AG08395 (cell line): ENCODE results near the gene RBMS1.

Source experiments
- DNase-seq: peaks from one replicate; pipeline ENCODE4 v3.0.0; 2012; ENCODE audit warnings: mixed read lengths, low spot score

The RBMS1 gene

DNA sequence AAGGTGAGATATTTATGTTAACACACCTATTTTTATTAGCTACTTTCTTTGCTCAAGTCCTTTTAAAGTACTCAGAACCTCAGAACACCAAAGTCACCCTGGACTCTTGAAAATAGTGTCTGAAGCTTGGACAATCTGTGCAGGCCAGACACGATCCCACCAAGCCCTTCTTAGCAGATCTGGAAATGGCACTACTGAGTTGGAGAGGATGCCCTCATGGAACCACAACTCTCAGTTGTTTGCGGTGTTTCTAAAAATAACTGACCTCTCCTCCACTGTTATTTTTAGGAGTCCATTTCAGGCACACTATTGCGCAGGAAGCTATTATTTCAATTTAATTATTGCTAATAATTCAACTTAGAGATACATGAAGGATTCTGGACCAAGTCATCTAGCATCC lies 190.1 kb downstream of the RBMS1 start:
- no peak for DNase-seq

DNA sequence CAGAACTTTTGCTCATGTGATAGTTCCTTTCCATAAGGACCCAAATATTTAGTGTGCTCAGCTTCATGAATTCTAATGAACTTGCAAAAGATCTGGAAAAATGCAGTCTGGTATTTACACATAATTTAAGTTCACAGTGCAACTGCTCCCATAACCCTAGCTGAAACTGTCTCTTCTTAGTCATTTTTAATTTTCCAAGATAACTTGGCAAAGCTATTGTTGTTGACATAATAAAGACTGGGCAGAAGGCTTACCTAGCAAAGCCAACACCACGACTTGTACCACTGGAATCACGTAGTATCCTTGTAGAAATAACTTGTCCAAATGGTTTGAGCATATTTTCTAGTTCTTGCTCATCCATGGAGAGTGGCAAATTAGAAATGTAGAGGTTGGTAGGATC lies 190.5 kb downstream of the RBMS1 start:
- DNase-seq: no peak

DNA sequence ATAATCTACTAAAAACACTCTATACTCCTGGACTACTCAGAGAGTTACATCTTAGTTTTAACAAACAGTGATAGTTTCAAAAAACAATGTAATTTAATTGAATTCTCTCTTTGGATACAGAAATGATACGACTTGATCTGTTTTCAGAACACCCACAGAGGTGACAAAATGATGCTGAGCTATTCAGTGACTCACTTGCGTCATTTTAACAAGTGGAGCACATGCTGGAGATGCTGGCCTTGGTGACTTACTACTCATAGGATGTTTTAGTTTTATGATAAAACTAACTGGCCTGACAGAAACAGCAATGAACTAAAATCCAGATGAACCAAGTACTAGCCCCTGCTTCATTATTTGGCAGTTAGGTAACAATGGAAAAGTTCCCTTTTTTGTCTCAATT lies 192.2 kb downstream of the RBMS1 start:
- no peak for DNase-seq

DNA sequence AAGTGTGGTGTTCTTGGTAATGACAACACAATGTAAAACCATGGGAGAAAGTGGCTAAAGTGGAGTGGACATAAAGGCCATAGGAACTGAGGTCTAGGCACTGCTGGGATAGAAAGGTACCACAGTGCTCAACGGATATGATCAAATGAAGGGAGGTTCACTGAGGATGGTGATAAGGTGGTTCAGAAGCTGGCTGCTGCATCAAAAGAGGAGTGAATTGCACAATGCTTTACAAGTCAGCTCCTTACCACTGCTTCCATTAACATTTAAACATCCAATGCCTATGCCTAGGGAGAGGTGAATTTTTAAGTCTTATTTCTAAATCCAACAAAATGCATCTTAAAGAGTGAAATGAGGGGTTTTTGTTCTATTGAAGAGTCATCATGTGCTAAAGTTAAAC lies 193.4 kb downstream of the RBMS1 start:
- no peak for DNase-seq

DNA sequence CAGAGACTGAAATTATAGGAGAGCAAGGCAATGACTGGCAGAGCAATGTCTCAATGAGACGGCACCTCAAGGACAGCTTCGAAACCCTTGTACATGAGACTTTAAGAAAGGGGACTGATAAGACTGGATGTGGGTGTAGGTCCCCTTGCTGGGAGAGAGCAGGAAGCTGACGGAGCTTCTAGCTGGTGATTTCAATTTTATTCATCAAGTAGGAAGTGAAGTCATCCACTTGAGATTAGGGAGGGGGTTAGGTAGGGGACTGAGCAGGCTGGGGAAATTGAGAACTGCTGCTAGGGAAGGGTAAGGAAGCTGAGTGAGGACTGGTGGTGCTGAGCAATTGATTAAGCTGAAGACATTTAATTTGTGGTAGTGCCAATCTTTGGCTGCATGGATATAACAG lies 194.1 kb downstream of the RBMS1 start:
- DNase-seq: no peak

DNA sequence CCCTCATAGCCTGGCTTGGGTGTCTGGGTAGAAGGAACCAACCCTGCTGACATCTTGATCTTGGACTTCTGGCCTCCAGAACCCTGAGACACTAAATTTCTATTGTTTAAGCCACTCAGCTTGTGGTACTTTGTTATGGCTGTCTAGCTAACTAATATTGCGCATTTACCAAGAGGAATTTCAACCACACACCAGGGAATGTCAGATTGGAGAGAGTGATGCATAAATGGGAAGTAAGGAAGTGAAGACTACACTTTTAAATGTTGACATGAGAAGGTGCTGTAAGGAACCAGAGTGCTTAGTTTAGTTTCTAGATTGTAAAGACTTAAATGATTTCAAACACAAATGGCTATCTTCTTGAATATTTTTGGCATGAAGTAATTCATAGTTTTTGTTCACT lies 194.6 kb downstream of the RBMS1 start:
- no peak for DNase-seq

DNA sequence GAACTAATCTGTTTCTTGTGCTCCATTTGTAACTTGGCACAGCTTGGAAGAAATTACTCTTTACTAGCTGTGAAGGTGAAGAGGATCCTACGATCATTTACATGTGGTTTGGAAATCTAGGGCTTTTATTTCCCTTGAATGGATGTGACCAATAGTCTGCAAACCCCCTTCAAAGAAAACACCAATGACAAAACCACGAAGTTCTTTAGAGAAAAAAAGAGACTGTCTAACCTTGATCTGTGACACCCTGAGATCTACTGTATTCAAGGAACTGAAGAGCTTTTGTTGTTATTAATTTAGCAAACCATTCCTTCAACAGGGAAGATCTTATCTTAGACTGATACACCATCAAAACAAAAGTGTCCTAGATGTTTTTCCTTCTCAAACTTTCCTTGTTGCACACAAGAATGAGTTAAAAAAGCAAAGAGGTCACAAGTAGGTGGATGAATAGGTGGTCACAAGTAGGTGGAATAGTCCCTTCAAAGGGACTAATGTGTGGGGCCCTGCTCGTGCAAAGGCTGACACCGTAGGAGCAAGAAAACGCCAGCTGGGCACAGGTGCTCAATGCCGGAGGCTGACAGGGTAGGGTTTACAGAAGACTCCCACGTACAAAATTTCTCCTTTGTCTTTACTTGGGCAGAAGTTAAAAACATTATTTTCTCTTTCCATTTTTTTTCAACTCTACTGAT lies 197.9 kb downstream of the RBMS1 start:
- DNase-seq: no peak

DNA sequence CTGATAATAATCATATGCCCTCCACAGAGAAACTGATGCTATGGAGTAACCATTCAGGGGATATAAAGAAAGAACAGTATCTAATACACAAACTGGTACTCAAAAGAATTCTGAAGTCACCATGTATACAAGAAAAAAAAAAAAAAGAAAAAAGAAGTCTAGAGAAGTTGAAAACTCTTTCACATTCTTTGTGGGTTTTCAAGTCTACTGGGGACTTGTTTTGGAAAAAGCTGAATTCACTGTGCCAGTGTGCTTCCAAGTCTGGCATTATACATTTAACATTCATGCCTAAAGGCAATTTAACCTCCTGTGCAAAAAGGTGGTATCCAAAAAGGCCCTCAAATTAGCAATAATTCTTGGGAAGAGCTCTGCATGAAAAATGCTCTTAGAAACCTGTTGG lies 198.7 kb downstream of the RBMS1 start:
- DNase-seq: no peak

DNA sequence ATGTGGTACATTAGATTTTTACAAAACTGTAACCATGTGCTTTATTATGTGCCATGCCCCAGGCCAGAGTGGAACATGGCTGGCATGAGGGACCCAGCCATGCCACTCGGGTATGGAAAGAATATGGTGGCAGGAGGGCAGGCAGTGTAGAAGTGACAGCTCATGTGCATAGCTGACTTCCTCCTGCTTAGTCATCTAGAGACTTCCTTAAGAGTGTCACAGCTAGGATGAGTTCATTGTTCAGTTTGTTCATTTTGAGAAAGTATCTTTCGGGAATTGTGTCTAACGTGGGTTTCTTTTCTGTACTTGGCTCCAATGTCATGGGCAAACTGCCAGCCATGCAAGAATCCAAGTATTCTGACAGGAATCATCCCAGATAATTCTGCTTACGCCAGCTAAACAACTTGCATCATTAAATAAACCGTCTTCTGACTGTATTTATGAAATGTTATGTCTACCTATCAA lies 199.2 kb downstream of the RBMS1 start:
- peak; percentile 65 for DNase-seq

DNA sequence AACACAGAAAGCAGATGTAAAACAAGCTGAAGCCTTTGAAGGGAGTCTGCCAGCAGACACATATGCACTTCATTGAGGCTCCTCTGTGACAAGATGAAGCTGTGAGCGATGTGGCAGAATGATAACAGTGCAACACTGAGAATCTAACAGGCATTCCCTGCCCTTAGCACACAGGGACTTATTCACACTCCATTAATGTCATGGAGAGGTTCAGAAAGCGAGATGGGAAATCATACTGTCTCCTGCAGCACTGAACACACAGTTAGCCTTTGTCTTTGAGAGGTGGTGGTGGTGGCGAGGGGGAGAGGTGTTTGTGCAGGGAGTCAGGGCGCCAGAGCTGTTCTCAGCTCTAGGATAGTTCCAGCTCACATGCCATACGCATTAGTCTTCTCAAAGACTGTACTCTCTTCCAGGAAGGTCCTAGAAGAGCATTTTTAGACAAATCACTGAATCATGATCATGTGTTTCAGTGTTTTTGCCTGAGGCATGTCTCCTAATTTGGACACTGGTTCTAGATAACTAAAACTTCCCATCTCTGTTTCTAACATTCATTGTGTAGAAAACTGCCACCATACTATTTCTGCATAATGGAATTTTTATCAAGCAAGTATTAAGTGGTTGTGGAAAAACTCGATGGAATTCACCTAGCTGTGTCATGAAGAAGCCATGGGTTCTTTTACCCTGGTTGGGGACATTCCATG lies 200.1 kb downstream of the RBMS1 start:
- DNase-seq: peak; percentile 80

DNA sequence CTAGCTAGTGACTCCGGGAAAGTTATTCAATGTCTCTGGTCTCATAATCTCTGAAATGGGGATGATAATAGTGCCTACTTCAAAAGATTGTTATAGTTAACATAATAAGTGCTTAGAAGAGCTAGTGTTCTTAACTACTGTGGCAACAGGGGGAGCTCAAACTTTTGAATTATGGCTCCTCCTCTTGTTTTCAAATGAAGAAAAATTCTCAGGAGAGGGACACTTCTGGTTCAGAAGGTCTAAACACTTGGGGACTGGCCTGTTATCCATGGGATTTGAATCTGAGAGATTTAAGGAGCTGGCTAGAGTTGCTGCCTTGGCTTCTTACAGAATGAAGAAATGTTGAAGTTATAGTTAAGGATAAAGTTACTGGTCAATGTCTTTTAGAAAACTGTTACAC lies 201.4 kb downstream of the RBMS1 start:
- DNase-seq: no peak

DNA sequence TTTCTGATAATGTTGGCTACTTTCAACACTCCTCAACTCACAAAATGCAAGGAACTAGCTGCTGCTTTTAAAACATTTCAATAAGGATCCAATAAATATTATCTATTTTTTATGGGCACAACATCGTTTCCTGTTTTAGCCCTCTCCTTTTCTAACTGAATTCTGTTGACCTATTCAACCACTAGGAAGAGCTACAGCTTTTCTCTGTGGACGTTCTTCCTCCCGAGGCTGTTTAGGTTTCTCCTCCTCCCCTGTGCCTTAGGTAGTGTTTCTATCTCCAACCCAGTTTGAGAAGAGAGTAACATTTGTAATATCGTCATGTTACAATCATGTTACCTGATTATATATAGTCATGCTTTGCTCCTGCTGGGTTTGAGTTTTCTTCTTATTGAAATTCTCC lies 202.2 kb downstream of the RBMS1 start:
- DNase-seq: no peak

DNA sequence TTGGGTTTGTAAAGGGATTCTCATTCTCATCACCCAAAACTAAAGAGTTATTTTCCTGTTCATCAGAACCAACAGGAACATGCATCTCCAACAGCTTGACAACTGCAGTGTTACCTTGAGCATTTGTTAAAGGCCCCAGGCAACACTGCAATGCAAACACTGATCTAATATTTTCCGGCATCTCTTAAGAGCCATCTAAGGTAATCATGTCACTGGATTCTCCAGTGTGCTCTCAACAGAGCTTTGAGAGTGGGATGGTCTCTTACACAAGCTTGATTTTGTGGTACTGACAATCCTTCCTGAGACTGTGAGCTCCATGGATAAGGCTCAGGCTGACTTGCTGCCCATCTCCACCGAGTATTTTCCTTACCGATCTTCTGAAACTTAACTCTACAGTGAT lies 203.0 kb downstream of the RBMS1 start:
- no peak for DNase-seq

DNA sequence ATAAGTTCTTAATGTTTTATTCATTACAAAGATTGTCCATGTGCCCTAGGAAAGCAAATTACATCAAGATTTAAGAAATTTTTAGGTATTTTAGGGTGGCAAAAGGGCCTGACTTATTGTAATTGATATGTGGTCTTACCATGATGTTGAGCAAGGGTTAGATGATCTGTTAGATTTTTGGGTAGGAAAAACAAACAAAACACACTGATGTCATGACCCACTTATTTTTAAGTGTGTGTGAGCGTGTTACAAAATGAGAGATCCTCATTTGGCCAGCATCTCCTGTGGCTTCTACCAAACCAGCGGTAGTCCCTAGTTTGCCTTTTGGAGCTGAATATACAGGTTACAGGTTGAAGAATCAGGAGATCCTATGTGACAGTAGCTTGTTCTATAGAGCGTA lies 203.8 kb downstream of the RBMS1 start:
- no peak for DNase-seq

DNA sequence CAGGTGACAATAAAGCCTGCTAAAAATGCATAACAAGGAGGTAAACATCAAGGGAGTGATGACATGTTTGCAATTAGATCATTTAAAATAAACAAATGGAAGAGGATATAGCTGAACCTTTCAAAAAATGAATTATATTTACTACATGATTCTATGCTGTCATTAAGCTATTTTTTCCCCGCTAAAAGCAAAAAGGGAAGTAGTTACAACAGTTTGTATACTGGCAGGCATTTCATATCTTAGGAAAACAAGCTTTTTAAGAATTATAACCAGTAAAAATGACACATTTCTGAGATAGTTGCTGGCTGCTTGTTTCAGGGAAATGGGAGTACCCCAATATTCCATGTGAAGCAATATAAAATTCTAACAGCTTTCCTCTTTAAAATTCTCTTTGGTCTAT lies 204.5 kb downstream of the RBMS1 start:
- no peak for DNase-seq

DNA sequence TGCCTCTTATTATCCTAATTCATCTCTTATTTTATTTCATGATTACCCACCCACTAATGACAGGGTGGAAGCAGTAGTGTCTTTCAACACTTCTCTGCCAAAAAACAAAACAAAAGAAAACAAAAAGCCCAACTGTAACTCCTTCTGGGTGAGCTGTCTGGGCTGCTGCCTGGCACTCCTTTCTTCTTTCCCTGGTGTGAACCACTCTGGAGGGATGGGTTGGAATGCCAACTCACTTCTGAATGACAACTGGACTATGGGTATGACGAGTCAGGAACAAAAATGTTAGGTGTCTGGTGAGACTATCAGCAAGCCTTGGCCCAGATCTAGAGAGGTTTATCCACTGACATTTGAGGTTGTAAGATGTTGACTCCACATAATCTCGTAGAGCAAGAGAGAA lies 205.3 kb downstream of the RBMS1 start:
- DNase-seq: no peak

DNA sequence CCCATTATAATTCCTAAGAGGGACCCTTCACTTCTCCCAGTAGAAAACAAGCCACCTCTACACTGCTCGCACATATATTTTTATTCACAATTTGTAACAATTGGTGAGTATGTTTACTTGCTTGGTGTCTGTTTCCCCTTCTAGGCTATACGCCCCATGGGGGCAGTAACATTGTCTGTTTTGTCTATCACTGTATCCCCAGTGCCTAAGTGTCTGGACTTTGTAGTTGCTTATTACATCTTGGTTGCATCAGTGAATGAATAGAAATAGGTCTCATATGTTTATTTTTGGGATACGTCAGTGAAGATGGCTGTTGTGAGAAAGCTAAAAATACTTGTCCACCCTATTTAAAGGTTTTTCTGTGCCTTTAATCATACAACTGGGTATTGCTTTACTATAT lies 206.1 kb downstream of the RBMS1 start:
- no peak for DNase-seq

DNA sequence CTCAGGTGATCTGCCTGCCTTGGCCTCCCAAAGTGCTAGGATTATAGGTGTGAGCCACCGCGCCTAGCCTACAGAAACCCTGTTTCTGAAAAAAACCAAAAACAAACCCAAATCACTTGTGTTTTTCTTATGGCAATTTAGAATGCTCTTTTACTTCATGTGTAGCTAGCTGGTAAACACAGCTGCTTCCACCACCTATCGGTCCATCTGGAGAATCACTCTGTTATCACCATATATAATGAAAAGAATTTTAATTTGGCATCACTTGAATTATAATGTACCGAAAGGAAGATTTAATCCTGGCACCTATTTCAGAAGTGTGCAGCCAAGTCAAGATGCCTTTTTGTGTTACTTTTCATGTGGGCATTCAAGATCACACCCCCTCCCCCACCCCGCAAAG lies 207.1 kb downstream of the RBMS1 start:
- DNase-seq: no peak

DNA sequence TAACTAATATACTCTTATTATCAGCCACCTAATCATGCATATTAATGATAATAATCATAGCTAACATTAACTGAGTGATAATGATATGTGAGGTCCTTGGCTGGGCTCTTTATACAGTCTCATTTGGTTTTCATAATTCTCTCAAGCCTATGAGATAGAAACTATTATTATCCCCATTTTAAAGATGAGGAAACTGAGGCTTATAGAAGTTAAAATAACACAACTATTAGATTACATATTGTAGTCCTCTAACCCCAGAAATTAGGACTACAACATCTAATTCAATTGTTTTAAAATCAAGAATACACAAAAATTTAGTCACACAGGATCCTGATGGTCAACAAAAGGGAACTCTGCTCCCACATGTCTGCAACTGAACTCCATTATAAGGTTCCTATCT lies 209.9 kb downstream of the RBMS1 start:
- DNase-seq: no peak

DNA sequence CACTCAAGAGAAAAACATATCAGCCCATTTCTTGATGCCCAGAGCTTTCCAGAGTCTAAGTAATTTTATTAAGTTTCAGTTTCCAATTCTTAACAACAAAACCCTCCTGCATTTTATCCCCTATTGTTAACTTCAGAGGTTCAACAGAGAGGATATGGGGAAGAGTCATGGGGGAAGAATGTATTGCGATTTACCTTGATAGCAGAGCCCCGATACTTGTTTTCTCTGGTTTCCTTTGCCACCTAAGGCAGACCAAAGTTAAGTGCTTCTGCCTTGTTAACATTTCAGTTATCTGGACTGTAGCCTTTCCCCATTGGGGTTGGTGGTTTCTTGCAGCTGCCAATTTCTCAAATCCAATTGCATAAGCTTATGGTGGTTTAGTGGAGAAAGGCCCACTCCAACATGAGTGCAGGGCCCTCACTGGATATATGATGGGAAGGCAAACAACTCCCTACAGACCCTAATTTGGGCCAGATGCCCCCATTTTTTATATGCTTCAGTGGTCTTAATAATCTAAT lies 211.5 kb downstream of the RBMS1 start:
- no peak for DNase-seq

DNA sequence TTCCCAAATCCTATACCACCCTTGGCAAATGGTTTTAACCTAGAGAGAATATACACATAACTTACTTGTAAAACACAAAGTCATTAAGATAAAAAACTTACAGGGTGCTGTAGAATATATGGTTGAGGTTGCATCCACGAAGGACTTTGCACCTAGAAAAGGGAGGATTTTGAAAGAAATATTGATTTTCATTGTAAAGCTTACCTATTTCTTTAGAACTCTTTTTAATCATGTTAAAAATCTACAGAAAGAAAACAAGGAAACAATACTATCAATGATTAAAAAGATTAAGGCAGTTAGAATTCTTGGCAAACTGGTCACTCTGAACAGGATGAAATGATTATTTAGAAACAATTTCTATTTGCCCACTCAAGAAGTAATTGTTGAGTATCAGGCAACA lies 212.4 kb downstream of the RBMS1 start:
- no peak for DNase-seq

DNA sequence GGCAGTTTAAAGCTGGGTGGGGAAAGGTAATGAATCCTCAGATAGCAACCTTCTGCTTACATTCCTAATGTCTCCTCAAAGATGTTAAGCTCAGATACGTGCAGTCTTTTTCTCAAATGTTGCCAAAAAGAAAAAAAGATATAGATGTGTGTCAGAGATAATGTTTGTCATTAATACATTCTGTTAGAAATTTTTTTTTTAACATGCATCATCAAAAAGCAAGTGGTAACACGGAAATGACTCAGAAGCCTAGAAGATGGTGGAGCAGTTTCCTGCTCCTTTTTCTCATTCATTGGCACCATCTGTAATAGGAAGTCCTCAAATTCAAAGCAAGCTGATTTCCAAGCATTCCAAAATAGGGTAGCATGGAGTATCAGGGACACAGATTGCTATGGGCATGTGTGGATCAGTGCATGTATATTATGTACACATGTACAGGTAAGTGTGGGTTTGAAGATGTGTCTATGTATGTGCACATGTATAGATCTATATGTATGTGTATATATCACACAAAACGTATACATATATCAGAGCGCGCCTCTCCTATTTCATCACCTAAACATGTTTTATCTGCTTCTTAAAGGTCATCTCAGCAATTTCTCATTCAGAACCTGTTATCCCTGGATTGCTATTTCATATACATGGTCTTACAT lies 213.7 kb downstream of the RBMS1 start:
- no peak for DNase-seq

DNA sequence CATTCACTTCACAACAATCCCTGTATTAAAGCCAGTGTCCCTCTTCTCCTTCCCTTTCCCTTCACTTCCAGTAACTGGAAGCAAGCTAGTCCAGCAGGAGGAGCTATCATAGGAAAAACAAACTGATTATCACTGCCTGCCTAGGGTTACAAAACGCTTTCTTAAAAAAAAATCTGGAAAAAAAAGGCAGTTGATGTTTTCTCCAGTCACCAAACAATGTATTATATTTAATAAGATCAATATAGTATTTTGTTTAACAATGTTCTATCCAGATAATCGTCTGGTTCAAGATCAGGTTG lies 214.8 kb downstream of the RBMS1 start:
- DNase-seq: no peak
